Liver (tissue), 9 donors: ENCODE data around the gene CSTF2T. TPM values are rescaled to one million over a fixed set of nuclear protein-coding genes. Genes with fewer than 3 reads are reported as not detected.

Source experiments
- DNase-seq: peaks from one replicate; pipeline ENCODE4 v3.0.0-alpha.2; 2017; ENCODE audit warnings: low spot score
- H3K27ac ChIP-seq, 2 donors: one replicate each; pipeline ENCODE4 v1.7.0; 2013; ENCODE audit warnings: inconsistent platforms in 2 of 2, low read length in 2 of 2, control low read depth in 1 of 2, low read depth in 1 of 2, mild to moderate bottlenecking in 1 of 2
- H3K27me3 ChIP-seq, 4 donors: one replicate each; pipeline versions ENCODE4 v1.6.1 to v1.7.0; 2013; ENCODE audit warnings: low read length in 3 of 4, inconsistent platforms in 1 of 4, mild to moderate bottlenecking in 1 of 4, moderate library complexity in 1 of 4; ENCODE audit not compliant: control insufficient read depth in 4 of 4, insufficient read depth in 4 of 4
- H3K36me3 ChIP-seq, 4 donors: one replicate each; pipeline versions ENCODE4 v1.6.1 to v1.7.0; 2013; ENCODE audit warnings: low read length in 3 of 4, mild to moderate bottlenecking in 3 of 4, low read depth in 1 of 4, moderate library complexity in 1 of 4; ENCODE audit not compliant: control insufficient read depth in 4 of 4, insufficient read depth in 3 of 4
- H3K4me1 ChIP-seq, 4 donors: one replicate each; pipeline versions ENCODE4 v1.6.1 to v1.7.0; 2013; ENCODE audit warnings: low read length in 3 of 4, mild to moderate bottlenecking in 3 of 4, moderate library complexity in 1 of 4; ENCODE audit not compliant: control insufficient read depth in 4 of 4, insufficient read depth in 4 of 4
- H3K4me3 ChIP-seq, 3 donors: one replicate each; pipeline versions ENCODE4 v1.6.1 to v1.7.0; 2013; ENCODE audit warnings: low read length in 3 of 3, control low read depth in 1 of 3, low read depth in 1 of 3, mild to moderate bottlenecking in 1 of 3
- H3K9ac ChIP-seq, 2 donors: one replicate each; pipeline ENCODE4 v1.7.0; 2013; ENCODE audit warnings: low read length in 2 of 2, mild to moderate bottlenecking in 2 of 2, moderate library complexity in 2 of 2, control low read depth in 1 of 2, low read depth in 1 of 2
- H3K9me3 ChIP-seq, 4 donors: one replicate each; pipeline versions ENCODE4 v1.6.1 to v1.7.0; 2013; ENCODE audit warnings: low read length in 3 of 4; ENCODE audit not compliant: control insufficient read depth in 4 of 4
- EGR1 ChIP-seq, 2 donors: IDR thresholded peaks; 2 replicates each; pipeline ENCODE4 v1.6.1; 2016 to 2018; ENCODE audit warnings: antibody characterized with exemption in 2 of 2, low read depth in 2 of 2
- FOXA1 ChIP-seq: IDR thresholded peaks from 2 replicates; pipeline ENCODE4 v1.6.1; 2016; ENCODE audit warnings: antibody characterized with exemption
- FOXA2 ChIP-seq: IDR thresholded peaks from 2 replicates; pipeline ENCODE4 v1.6.1; 2016; ENCODE audit warnings: antibody characterized with exemption
- GABPA ChIP-seq, 2 donors: IDR thresholded peaks in 1 of 2; conservative IDR thresholded peaks in 1 of 2; 2 replicates each; pipeline ENCODE4 v1.6.1; 2016; ENCODE audit warnings: antibody characterized with exemption in 2 of 2, mild to moderate bottlenecking in 1 of 2, moderate library complexity in 1 of 2
- HNF4A ChIP-seq, 2 donors: conservative IDR thresholded peaks; 2 replicates each; pipeline ENCODE4 v1.6.1; 2016; ENCODE audit warnings: antibody characterized with exemption in 2 of 2, mild to moderate bottlenecking in 2 of 2
- HNF4G ChIP-seq: IDR thresholded peaks from 2 replicates; pipeline ENCODE4 v1.6.1; 2016; ENCODE audit warnings: antibody characterized with exemption
- MAX ChIP-seq: IDR thresholded peaks from 2 replicates; pipeline ENCODE4 v1.6.1; 2016; ENCODE audit warnings: antibody characterized with exemption
- NR2F2 ChIP-seq: IDR thresholded peaks from 2 replicates; pipeline ENCODE4 v1.6.1; 2016; ENCODE audit warnings: antibody characterized with exemption
- RAD21 ChIP-seq, 2 donors: IDR thresholded peaks; 2 replicates each; pipeline ENCODE4 v1.6.1; 2016; ENCODE audit warnings: antibody characterized with exemption in 2 of 2, mild to moderate bottlenecking in 2 of 2
- RXRA ChIP-seq, 2 donors: IDR thresholded peaks; 2 replicates each; pipeline ENCODE4 v1.6.1; 2017 to 2018; ENCODE audit warnings: antibody characterized with exemption in 2 of 2, mild to moderate bottlenecking in 1 of 2
- YY1 ChIP-seq: IDR thresholded peaks from 2 replicates; pipeline ENCODE4 v1.6.1; 2016; ENCODE audit warnings: antibody characterized with exemption, mild to moderate bottlenecking
- WGBS: extraction: QIAGEN DNeasy Blood & Tissue Kit; methylation state at CpG from one replicate; pipeline ENCODE4 v1.1.7; 2013; 5-methylcytosine and 5-hydroxymethylcytosine counted together
- polyA plus RNA-seq, 2 donors: library from polyadenylated mRNA; stranded (reverse) in 1 of 2; unstranded in 1 of 2; fragments of 200-250 nt in 1 of 2; fragments of >200 nt in 1 of 2; fragmentation: Nextera tagmentation in 1 of 2; extraction: Ambion mirVana in 1 of 2; gene quantifications; one replicate each; pipeline versions ENCODE4 v1.2.1 to v1.2.3, GENCODE V29; 2013 to 2015
- total RNA-seq, 2 donors: library from RNA; depleted of rRNA; stranded (reverse); fragments of >200 nt; gene quantifications; one replicate each; pipeline ENCODE4 v1.2.3, GENCODE V29; 2014
- TF ChIP-seq, protein P1 (sequence below): IDR thresholded peaks from 2 replicates; pipeline ENCODE4 v1.6.1; 2016; ENCODE audit warnings: antibody characterized with exemption
- TF ChIP-seq, protein P2 (sequence below): IDR thresholded peaks from 2 replicates; pipeline ENCODE4 v1.6.1; 2016; ENCODE audit warnings: antibody characterized with exemption
- TF ChIP-seq, protein P3 (sequence below): IDR thresholded peaks from 2 replicates; pipeline ENCODE4 v1.6.1; 2016; ENCODE audit warnings: antibody characterized with exemption, mild to moderate bottlenecking
- donor health status: healthy.
- donor health status: healthy.
- donor health status: healthy.
- donor health status: healthy.
- donor health status: healthy.

The CSTF2T gene
- total and polyA plus RNA-seq, 4 donors: 2.7 to 14.2 (median 9.4) TPM

DNA sequence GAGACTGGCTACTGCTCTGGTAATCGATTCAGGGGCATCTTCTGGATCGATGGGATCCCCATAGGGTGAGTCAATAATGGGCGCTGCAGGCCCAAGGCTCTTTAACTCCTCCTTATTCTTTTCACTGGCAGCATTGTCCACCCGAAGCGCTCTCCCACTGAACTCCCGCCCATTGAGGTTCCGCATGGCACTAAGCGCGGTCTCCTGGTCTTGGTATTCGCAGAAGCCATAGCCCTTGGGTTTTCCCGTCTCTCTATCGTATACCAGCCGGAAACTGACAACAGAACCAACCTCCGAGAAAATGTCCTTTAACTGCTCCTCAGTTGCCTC is 285 bp downstream of the CSTF2T start:
- Histone ChIP-seq H3K9me3 (no peaks in the 10 kb centered on the region), H3K9ac (peak overlapping the region; percentile 95 to 99), H3K4me3 (peak overlapping the region; percentile 71 to 99 (median 95)), H3K4me1 (peaks cover 10 to 19% (median 15%) of the 10 kb centered on the region in 4 donors), H3K36me3 (no peaks in the 10 kb centered on the region), H3K27me3 (no peaks in the 10 kb centered on the region), H3K27ac (peak overlapping the region; percentile 99)
- WGBS: 1% methylated on average over 14 of the region's 14 CpGs
- TF ChIP-seq HNF4G (no peak), RXRA (IDR thresholded peaks at IDR 0.05) (no peak), GABPA (IDR thresholded peaks at IDR 0.05 in 1 of 2, conservative IDR thresholded peaks at IDR 0.05 in 1 of 2) (no peak), FOXA1 (no peak), HNF4A (conservative IDR thresholded peaks at IDR 0.05) (no peak), NR2F2 (no peak)
- TF ChIP-seq, protein P1, sequence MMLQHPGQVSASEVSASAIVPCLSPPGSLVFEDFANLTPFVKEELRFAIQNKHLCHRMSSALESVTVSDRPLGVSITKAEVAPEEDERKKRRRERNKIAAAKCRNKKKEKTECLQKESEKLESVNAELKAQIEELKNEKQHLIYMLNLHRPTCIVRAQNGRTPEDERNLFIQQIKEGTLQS: no peak
- no peak for DNase-seq

DNA sequence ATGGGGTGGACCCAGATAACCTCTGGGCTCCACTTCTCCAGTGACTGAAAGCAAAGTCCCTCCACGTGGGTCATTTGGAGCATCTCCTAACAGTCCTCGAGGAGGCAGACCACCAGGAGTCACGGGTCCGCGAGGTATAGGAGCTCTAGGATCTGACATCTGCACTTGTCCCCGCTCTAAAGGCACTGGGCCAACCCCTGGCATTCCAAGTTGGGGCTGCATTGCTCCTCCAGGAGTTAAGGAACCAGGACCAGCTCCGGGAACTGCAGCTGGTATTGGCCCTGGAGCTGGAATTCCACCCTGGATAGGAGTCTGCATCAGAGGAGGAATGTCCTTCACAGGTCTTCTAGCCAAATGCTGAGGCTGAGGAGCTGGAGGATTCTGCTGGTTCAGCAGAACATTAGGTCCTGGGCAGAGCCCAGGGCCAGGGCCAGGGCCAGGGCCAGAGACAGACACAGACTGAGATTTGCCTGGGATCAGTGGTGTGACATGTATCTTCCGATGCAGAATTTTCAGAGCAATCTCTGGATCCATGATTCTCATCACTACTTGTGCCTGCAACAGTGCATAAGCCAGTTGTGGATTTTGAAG is 827 bp downstream of the CSTF2T start:
- Histone ChIP-seq H3K9ac (peak overlapping the region; percentile 95 to 99), H3K9me3 (no peaks in the 10 kb centered on the region), H3K4me1 (peaks cover 10 to 19% (median 15%) of the 10 kb centered on the region in 4 donors), H3K36me3 (no peaks in the 10 kb centered on the region), H3K4me3 (peak overlapping the region; percentile 71 to 99 (median 95)), H3K27me3 (no peaks in the 10 kb centered on the region), H3K27ac (peak overlapping the region in 1 of 2 donors; percentile 99)
- TF ChIP-seq, protein P2, sequence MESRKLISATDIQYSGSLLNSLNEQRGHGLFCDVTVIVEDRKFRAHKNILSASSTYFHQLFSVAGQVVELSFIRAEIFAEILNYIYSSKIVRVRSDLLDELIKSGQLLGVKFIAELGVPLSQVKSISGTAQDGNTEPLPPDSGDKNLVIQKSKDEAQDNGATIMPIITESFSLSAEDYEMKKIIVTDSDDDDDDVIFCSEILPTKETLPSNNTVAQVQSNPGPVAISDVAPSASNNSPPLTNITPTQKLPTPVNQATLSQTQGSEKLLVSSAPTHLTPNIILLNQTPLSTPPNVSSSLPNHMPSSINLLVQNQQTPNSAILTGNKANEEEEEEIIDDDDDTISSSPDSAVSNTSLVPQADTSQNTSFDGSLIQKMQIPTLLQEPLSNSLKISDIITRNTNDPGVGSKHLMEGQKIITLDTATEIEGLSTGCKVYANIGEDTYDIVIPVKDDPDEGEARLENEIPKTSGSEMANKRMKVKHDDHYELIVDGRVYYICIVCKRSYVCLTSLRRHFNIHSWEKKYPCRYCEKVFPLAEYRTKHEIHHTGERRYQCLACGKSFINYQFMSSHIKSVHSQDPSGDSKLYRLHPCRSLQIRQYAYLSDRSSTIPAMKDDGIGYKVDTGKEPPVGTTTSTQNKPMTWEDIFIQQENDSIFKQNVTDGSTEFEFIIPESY: no peak
- TF ChIP-seq HNF4A (conservative IDR thresholded peaks at IDR 0.05) (no peak), NR2F2 (no peak), HNF4G (no peak), YY1 (no peak), RAD21 (IDR thresholded peaks at IDR 0.05) (no peak), GABPA (IDR thresholded peaks at IDR 0.05 in 1 of 2, conservative IDR thresholded peaks at IDR 0.05 in 1 of 2) (no peak), FOXA2 (no peak), RXRA (IDR thresholded peaks at IDR 0.05) (no peak), EGR1 (IDR thresholded peaks at IDR 0.05; ENCODE audit: low read depth in 2 of 2) (no peak), MAX (no peak), FOXA1 (no peak)
- TF ChIP-seq, protein P3, sequence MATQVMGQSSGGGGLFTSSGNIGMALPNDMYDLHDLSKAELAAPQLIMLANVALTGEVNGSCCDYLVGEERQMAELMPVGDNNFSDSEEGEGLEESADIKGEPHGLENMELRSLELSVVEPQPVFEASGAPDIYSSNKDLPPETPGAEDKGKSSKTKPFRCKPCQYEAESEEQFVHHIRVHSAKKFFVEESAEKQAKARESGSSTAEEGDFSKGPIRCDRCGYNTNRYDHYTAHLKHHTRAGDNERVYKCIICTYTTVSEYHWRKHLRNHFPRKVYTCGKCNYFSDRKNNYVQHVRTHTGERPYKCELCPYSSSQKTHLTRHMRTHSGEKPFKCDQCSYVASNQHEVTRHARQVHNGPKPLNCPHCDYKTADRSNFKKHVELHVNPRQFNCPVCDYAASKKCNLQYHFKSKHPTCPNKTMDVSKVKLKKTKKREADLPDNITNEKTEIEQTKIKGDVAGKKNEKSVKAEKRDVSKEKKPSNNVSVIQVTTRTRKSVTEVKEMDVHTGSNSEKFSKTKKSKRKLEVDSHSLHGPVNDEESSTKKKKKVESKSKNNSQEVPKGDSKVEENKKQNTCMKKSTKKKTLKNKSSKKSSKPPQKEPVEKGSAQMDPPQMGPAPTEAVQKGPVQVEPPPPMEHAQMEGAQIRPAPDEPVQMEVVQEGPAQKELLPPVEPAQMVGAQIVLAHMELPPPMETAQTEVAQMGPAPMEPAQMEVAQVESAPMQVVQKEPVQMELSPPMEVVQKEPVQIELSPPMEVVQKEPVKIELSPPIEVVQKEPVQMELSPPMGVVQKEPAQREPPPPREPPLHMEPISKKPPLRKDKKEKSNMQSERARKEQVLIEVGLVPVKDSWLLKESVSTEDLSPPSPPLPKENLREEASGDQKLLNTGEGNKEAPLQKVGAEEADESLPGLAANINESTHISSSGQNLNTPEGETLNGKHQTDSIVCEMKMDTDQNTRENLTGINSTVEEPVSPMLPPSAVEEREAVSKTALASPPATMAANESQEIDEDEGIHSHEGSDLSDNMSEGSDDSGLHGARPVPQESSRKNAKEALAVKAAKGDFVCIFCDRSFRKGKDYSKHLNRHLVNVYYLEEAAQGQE: no peak
- TF ChIP-seq, protein P1: no peak
- no peak for DNase-seq
- 87% methylated on average over 8 of the region's 8 CpGs for WGBS
